Measurements from ENCODE around the gene TOP3B.

DNA sequence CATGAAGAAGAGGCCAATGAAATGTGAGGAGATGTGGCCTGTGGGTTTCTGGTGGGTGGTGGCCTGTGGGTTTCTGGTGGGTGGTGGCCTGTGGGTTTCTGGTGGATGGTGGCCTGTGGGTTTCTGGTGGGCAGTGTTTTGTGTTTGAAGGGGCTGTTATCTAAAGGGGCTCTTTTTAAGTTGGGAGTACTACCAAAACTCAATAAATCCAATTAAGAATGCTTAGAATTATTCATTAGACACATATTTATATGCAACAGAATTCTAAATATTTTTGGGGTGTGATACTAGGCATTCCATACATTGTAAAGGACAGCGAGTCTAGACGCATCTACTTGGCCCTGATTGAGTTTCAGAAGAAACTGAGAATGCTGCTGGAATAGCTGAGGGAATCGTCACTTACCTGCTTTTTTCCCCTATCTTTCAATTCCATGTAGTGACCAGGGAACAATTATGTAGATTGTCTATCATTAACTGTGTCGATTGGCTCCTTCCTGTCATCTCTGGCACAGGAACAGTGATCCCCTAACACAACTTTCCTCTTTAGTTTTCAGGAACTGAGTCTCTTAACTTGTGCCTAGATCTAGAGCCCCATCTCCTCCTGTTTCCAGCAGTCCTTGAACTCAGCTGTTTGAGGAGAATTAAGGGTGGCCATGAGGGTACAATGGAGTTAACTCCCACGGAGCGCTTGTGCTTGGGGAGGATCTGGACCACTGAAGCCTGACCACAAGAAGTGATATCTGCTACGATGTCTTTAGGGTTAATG is 37.3 kb upstream of the TOP3B start:
- TF ChIP-seq, protein P1, sequence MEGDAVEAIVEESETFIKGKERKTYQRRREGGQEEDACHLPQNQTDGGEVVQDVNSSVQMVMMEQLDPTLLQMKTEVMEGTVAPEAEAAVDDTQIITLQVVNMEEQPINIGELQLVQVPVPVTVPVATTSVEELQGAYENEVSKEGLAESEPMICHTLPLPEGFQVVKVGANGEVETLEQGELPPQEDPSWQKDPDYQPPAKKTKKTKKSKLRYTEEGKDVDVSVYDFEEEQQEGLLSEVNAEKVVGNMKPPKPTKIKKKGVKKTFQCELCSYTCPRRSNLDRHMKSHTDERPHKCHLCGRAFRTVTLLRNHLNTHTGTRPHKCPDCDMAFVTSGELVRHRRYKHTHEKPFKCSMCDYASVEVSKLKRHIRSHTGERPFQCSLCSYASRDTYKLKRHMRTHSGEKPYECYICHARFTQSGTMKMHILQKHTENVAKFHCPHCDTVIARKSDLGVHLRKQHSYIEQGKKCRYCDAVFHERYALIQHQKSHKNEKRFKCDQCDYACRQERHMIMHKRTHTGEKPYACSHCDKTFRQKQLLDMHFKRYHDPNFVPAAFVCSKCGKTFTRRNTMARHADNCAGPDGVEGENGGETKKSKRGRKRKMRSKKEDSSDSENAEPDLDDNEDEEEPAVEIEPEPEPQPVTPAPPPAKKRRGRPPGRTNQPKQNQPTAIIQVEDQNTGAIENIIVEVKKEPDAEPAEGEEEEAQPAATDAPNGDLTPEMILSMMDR (IDR thresholded peaks at IDR 0.05), result no peak
- TF ChIP-seq EZH2 (IDR thresholded peaks at IDR 0.05), result no peak

Measured in neural progenitor cell (in vitro differentiated cells).